OCI-M2 (cell line): ENCODE results near the gene DTX4.

Experiments
- DNase-seq: peaks from one replicate; lab custom pipeline; 2025; ENCODE audit not compliant: unreplicated experiment; lab: John Stamatoyannopoulos, UW

Gene DTX4

DNA sequence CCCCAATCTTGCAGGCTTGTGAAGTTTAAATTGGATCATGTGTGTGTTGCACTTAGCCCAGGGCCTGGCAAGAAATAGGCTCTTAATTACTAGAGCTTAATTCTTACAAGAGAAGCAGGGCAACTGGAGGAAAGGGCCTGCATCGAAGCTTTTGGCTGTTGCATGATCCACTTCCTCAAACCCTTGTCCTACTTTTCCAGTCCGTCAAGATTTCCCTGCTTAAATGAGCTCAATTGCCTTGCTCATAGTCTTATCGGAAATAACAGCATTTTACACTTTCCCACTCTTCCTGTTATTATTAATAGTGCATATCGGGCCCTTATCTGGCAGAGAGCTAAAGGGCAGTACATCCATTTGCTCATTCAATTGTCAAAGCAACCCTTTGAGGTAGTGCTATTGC lies 18.1 kb downstream of the DTX4 start:
- no peak for DNase-seq

DNA sequence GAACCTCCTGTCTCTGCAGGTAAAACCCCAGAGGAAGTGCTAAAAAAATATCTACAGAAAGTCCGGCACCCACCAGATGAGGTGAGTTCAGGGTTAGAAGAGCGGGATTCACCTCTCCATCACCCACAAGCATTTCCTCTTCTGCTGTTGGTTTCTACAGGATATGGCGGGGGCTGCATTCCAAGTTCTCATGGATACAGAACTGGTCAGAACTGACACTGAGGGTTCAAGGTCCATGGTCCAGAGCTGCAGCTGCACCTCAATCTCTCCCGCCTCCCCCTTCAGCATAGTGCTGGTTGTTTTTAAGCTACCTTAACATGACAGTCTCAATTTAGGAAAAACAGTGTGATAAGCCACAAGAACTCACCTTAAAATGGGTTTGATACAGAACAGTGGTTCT lies 19.2 kb downstream of the DTX4 start:
- DNase-seq = no peak

DNA sequence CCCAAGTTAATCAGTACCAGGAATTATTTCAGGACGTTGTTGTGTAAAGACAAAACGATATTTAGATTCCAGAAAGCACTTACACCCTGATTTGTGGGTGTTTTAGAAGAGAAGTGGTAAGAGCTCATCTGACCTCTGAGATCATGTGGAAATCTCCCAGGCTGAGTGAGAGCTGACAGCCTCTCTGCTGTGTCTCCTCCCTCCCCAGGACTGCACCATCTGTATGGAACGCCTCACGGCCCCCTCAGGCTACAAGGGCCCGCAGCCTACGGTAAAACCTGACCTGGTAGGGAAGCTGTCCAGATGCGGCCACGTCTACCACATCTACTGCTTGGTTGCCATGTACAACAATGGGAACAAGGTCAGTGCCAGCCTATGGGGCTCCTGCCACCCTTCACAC lies 20.0 kb downstream of the DTX4 start:
- no peak for DNase-seq

DNA sequence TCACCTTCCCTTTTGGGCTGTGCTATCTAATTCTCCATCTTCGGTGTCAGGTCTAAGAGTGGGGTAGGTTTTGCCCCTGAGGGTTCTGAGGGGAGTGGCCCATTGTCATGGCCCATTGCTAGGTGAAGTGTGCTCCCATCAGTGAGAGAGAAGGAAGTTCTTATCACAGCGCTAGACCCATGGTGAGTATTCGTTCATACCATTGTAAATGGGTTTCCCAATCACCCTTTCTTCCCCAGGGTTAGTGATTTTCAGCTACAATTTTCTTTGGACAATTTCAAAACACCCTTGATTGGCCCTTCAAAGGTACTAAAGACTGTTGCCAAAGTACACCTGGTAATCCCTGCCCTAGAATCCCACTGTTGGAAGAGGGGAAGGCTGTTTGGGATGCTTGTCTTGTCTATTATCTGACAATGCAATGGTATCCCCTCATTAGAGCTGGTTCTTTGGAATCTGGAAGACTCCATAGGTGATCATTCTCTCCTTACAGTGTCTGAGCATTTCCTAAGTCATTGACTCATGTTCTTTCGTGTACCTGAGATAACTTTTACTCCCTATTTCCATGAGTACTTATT lies 20.6 kb downstream of the DTX4 start:
- DNase-seq = no peak

DNA sequence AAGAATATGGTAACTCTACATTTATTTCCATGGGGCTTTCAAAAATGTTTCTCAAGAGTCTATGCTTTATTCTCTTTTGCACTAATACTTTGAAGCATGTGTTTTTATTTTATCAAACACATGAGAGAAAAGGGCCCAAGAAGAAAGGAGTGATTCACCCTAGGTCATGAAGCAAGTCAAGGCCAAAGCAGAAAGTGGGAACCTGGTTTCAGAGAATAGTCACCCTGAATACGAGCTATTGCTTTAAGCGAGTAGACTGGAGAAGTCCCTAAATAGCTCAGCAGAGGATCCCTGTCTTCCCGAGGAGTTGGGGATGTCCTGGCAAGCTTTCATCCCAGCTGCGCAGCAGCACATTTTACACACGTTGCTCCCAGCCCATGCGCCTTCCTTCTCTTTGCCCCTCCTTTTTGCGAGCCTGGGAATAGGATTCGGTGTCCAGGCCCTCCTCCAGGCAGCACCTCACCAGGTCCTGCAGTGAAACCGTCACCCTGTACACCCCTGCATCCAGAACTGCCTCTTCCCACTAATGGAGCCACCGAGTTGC lies 21.7 kb downstream of the DTX4 start:
- no peak for DNase-seq

DNA sequence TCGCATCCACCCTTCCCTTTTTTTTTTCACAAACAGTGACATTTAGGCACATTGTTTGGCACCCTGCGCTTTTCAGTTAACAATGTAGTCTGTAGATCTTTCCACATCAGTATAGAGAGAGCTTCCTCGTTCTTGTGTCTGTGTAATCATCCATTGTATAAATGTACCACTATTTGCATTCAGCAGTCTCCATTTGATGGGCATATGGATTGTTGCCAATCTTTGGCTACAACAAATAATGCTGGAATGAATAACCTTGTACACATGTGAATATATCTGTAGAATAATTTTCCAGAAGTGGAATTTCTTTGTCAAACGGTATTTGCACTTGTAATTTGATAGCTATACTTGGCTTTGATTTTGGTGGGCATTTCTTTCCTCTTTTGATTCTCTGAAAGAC lies 23.7 kb downstream of the DTX4 start:
- DNase-seq = no peak

DNA sequence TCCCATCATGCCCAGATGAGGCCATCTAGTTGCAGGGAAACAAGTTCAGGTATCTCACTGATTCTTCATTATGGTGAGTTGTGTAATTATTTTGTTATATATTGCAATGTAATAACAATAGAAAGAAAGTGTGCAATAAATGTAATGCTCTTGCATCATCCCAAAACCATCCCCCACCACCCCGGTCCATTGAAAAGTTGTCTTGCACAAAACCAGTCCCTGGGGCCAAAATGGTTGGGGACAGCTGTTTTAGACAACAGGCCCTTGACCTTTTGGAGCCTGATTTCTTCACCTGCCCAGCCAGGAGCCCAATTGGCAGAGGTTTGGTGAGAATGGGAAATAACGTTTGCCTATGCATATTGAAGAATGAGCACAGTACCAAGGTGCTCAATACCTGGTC lies 24.8 kb downstream of the DTX4 start:
- no peak for DNase-seq

DNA sequence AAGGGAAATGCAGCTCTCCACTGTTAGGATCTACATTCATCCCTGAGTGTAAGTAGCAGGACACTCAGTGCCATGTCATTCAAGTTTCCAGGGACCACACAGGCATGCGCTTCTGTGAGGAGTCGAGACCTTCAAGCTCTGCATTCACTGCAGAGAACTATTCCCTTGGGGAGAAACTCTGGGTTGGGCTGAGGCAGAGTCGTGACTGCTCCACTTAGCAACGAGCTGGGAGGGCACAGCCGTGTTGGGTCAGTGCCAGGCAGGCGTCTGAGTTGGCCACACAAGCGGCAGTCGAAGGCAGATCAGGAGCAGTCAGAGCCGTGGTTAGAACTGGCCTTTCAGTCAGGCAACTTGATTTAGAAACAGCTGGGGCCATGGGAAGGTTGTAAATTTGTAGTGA lies 26.1 kb downstream of the DTX4 start:
- no peak for DNase-seq

DNA sequence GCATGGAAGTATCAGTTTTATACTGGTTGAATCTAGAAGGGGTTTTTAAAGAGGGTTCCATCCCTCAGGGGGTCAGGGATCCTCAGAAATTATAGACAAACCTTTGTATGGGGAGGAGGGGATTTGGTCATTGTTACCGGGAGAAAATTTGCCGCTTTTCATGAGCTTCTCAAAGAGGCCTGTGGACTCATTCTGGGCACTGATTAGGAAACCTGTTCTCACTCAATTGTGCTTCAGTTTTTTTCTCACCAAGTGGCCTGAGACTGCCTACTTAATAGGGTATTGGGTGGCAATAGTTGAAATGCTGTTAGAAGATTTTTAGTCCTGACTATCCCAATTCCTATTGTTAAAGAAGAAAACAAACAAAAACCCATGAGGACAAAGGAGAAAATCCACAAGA lies 26.8 kb downstream of the DTX4 start:
- DNase-seq = no peak

DNA sequence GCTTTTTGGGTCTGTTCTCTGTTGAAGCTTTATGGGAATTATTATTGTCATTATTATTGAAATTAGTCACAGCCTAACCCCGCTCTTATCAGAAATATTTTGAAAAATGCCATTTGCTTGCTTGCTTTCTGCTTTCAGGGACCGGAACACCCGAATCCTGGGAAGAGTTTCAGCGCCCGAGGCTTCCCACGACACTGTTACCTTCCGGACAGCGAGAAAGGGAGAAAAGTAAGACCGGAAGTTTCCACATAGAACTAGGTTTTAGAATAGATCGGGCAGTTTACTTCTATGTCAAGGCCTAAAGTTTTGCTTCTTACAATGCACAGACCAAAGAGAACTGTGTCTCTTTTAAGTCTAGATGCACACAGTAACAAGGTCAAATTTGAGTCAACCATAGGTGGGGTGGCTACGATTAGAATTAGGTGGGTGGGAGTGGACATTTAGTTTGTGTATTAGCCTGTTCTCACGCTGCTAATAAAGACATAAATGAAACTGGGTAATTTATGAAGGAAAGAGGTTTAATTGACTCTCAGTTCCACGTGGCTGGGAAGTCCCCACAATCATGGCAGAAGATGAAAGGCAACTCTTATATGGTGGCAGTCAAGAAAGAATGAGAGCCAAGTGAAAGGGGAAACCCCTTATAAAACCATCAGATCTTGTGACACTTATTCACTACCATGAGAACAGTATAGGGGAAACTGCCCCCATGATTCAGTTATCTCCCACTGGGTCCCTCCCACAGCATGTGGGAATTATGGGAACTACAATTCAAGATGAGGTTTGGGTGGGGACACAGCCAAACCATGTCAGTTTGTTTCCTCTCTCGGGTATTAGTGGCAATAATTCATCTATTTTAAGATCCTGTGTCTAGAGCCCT lies 27.9 kb downstream of the DTX4 start:
- DNase-seq = no peak

DNA sequence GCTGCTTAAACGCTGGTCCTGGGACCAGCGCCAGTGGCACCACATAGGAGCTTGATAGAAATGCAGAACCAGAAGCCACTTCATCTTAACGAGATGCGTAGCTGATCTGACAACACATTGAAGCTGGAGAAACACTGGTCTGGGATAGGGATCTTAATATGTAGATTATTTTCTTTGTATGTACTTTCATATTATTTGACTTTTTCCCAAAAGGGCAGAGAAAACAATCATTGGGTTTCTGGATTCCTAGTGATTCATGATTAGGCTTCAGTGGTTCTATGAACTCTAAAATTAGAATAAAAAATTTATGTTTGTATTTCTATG lies 28.5 kb downstream of the DTX4 start:
- DNase-seq = no peak

DNA sequence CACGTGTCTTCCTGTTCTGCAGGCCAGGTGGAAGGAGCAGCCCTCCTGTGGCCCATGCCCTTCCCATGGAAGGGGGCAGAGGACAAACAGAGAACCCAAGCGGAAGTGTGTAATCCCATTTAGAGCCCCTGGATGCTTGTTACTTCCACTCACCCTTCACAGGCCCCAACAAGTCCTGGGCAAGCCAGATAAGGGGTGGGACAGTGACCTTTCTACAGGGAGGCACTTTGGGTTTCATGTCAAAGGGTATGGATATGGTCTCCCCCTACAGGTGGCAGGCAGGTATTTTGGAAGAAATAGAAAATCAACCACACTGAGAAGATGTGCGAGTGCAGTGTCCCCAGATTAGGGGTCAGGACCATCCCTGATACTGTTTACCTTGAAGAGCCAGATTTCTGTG lies 29.4 kb downstream of the DTX4 start:
- DNase-seq = no peak

DNA sequence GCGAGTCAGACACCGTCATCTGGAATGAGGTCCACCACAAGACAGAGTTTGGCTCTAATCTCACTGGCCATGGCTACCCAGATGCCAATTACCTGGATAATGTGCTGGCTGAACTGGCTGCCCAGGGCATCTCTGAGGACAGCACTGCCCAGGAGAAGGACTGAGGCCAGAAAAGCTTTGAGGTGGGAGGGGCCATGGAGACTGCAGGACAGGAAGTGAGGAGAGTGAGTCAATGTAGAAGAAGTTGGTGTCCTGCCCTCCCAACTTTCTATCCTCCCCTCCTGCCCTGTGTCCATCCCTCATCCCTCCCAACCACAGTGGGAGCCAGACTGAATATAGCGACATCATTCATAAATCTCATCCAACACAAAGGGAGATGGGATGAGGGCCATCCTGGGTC lies 32.8 kb downstream of the DTX4 start:
- no peak for DNase-seq

DNA sequence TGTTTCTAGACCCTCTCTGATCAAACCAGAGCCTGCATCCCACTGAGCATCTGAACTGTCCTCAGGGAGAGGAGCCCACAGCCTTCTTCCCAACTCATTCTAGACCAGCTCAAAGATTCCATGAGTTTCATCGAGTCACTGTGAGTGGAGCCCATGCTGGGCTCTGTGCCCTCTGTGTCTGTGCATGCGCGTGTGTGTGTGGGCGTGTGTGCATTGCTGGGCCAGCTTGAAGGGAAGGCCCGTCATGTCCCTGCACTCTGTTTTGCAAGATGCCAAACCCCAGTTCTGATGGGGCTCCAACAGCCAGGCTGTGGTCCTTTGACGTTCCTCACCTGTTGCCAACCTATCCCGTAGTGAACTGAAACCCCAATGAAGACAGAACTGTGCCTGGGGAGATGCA lies 33.7 kb downstream of the DTX4 start:
- no peak for DNase-seq

DNA sequence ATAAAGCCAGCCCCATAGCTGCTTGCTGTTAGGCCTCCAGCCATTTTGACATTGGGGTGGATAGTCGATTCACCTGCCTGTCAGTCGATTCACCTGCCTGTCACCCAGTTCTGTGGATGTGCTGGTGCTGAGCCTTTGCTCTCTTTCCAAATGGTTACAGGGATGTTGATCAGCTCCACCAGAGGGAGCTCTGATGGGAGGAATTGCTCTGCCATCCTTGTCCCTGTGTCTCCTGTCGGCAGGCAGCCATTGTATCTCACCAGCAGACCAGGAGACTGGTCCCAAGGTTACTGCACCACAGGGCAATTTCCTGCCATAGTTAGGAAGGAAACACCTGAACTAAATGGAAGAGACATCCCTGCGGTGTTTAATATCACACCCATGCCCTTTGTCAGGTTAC lies 34.7 kb downstream of the DTX4 start:
- DNase-seq = no peak

DNA sequence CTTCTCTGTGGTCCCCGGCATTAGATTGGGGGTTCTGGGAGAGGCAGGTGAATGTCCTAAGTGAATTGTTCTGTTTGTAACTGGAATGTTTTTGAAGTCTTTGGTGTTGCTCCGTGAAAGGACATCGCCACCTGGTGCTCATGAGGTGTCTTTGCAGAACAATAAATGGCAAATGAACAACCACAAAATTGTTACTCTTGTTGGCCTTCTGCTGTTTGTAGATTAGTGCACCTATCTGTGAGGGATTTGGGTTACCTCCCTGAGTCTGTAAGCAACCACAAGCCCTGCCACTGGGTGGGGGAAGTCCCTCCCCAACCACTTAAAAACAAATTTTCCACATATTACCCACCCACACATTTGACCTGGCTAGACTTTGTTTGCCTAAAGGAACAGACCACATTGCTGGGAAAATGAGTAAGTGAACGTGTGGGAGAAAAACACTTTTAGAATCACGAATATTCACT lies 36.1 kb downstream of the DTX4 start:
- no peak for DNase-seq

DNA sequence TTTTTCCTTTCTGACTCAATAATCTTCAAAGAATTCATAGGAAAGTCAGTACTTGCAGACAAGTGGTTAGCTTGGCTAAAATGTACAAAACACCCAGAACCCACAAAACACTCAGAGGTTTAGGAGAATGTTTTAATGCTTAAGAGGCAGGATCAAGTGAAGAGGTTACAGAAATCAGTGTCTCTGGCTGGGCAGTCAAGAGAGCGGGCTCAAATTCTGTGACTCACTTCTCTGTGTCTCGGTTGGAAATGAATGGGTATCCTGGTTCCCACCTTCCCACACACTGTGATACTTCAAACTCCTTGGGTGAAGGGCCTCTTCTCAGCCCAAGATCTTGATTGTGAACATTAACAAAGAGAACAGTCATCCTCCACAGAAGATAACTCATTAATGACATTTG lies 37.0 kb downstream of the DTX4 start:
- no peak for DNase-seq

DNA sequence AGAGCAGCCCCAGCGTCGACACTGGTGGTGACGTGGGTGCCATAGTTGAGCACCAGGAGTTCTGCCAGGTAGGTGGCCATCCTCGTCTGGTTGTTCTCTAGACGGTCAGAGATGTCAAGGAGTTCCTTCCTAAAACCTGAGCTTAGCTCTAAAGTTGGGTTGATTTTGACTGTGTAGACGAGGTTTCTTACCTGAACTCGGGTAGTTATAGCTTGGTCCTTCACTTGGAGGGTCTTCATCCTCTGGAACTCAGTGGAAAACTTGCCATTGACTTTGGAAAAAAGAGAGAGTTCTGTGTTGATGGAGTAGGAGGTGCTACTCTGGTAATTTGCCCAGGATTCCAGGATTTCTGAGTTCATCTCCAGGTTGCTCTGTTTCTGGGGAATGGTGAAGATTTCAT lies 40.3 kb downstream of the DTX4 start:
- no peak for DNase-seq

DNA sequence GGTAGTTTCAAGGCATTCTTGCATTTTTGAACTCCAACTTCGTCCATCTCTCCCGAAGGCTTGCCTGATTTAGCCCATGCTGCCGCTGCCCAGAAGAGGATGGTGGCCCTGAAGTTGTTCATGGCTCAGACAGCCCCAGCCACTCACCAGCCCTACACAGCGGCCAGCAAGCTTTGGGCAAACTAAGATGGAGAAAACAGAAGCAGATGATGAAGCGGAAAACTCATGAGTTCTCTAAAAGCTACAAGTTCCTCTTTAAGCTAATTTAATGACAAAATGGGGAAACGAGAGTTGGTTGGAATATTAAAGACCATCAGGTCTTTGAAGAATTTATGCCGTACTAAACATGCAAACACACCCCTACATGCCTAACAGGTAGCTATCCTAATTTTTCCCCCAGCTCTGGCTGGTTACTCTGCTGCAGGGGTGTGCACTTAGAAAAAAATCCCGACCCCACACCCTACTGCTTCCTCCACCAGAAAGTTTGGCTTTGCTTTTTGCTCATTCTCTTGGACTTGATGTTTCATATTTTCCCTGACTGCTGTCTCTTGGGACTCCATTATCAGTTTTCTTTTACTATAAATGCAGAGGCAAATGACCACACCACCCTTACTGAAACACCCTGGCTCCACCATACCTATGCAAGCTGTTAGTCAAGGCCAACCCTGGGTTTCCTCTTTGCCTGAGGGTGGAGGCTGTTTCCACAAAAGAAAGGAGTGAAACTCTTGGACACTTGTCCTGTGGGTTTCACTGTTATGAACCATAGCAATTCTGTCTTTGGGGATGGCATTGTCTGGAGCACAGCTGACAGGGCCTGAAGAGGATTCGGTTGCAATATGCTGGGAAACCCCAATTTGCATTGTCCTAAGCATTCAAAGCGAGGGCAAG lies 41.1 kb downstream of the DTX4 start, which contains the start of gene MPEG1:
Gene MPEG1, minus strand, starts transcription at position 184 of the 888 bp plus-strand sequence. Its CDS starts 62 bp downstream, at position 122.
- no peak for DNase-seq

DNA sequence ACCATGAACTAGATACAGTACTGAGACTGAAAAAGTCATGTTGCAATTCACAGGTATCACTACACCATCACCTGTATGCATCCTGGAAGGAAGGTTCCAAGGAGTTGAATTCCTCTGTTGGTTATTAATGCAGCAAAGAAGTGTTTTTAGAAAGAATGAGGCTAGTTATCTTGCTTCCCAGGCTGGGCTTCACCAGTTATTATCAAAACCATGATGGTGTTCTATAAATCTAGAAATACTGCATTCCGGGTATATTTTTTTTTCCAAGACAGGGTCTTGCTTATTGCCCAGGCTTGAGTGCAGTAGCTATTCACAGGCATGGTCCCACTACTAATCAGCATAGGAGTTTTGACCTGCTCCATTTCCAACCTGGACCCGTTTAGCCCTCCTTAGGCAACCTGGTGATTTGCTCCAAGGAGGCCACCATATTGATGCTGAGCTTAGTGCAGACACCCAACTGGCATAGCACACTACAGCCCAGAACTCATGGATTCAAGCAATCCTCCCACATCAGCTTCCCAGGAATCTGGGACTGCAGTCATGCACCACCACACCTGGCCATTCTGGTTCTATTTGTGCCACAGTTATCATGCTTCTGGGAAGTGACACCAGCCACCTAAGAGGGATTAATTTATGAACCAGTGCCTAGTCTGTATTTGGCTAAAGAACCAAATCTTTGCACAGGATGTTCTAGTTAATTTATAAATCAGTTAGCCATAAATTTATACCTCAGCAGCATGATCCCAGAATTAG lies 42.4 kb downstream of the DTX4 start:
- DNase-seq = no peak
